ENCODE results near the gene TBC1D8. TPM values are rescaled to one million over a fixed set of nuclear protein-coding genes. Genes with fewer than 3 reads are reported as not detected.

Gene TBC1D8
- total and polyA plus RNA-seq, 2 of the 13 experiments (the other 11 are each of a cell fraction or from before 2014, with no cell fraction given), result 45.1 to 95.4 TPM

DNA sequence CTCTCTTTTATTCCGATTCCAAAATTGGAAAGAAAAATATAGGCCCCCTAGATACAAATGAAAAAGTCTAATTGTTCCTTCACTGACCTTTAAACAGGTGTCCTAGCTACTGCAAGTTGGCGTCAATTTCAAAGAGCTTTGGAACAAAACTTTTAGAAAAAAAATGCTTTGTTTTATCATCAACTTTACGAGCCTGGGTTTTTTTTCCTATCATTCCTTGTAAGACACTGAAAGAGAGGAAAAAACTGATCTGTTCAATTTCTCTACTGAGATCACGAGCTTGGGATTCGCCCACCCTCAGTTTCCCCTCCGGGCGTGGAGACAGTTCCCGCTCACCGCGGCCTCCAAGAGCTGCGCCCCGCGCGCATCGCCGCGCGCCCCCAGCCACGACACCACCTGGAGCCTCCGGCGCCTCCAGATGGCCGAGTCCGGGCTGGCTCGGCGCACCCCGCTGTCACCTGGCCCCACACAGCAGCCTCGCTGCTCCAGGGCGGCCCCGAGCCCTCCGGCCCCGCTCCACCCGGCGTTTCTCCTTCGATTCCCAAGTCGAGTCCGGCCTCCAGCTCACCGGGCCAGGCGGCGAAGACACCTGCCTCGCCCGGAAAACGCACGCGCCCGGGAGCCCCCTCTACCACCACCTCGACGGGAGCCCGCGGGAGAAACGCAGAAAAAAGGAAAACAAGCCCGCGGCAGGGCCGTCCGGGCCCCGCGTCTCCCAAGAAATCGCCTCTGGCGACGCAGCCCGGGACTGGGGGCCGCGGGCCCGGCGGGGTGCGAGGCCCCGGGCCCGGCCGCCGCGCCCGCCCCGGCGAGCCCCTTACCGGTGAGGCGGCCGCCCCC, 656 bp downstream of the TBC1D8 start (continued):
- TF ChIP-seq, protein P1, sequence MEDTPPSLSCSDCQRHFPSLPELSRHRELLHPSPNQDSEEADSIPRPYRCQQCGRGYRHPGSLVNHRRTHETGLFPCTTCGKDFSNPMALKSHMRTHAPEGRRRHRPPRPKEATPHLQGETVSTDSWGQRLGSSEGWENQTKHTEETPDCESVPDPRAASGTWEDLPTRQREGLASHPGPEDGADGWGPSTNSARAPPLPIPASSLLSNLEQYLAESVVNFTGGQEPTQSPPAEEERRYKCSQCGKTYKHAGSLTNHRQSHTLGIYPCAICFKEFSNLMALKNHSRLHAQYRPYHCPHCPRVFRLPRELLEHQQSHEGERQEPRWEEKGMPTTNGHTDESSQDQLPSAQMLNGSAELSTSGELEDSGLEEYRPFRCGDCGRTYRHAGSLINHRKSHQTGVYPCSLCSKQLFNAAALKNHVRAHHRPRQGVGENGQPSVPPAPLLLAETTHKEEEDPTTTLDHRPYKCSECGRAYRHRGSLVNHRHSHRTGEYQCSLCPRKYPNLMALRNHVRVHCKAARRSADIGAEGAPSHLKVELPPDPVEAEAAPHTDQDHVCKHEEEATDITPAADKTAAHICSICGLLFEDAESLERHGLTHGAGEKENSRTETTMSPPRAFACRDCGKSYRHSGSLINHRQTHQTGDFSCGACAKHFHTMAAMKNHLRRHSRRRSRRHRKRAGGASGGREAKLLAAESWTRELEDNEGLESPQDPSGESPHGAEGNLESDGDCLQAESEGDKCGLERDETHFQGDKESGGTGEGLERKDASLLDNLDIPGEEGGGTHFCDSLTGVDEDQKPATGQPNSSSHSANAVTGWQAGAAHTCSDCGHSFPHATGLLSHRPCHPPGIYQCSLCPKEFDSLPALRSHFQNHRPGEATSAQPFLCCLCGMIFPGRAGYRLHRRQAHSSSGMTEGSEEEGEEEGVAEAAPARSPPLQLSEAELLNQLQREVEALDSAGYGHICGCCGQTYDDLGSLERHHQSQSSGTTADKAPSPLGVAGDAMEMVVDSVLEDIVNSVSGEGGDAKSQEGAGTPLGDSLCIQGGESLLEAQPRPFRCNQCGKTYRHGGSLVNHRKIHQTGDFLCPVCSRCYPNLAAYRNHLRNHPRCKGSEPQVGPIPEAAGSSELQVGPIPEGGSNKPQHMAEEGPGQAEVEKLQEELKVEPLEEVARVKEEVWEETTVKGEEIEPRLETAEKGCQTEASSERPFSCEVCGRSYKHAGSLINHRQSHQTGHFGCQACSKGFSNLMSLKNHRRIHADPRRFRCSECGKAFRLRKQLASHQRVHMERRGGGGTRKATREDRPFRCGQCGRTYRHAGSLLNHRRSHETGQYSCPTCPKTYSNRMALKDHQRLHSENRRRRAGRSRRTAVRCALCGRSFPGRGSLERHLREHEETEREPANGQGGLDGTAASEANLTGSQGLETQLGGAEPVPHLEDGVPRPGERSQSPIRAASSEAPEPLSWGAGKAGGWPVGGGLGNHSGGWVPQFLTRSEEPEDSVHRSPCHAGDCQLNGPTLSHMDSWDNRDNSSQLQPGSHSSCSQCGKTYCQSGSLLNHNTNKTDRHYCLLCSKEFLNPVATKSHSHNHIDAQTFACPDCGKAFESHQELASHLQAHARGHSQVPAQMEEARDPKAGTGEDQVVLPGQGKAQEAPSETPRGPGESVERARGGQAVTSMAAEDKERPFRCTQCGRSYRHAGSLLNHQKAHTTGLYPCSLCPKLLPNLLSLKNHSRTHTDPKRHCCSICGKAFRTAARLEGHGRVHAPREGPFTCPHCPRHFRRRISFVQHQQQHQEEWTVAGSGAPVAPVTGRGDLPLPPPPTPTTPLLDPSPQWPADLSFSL (CRISPR knock-in tag; IDR thresholded peaks at IDR 0.05), result no peak
- peak; percentile 65; the same call in 1 of the 2 replicates for TF ChIP-seq ZNF225 (CRISPR knock-in tag; IDR thresholded peaks at IDR 0.05)
- TF ChIP-seq, protein P2, sequence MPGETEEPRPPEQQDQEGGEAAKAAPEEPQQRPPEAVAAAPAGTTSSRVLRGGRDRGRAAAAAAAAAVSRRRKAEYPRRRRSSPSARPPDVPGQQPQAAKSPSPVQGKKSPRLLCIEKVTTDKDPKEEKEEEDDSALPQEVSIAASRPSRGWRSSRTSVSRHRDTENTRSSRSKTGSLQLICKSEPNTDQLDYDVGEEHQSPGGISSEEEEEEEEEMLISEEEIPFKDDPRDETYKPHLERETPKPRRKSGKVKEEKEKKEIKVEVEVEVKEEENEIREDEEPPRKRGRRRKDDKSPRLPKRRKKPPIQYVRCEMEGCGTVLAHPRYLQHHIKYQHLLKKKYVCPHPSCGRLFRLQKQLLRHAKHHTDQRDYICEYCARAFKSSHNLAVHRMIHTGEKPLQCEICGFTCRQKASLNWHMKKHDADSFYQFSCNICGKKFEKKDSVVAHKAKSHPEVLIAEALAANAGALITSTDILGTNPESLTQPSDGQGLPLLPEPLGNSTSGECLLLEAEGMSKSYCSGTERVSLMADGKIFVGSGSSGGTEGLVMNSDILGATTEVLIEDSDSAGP (CRISPR knock-in tag; IDR thresholded peaks at IDR 0.05; ENCODE audit: borderline replicate concordance), result 0 out of 2 replicates have a peak, but pooled peaks have one; percentile 42
- peak; percentile 62 for TF ChIP-seq RAD21 (CRISPR knock-in tag; IDR thresholded peaks at IDR 0.05)
- TF ChIP-seq MEF2D (CRISPR knock-in tag; IDR thresholded peaks at IDR 0.05), result no peak
- TF ChIP-seq, protein P3, sequence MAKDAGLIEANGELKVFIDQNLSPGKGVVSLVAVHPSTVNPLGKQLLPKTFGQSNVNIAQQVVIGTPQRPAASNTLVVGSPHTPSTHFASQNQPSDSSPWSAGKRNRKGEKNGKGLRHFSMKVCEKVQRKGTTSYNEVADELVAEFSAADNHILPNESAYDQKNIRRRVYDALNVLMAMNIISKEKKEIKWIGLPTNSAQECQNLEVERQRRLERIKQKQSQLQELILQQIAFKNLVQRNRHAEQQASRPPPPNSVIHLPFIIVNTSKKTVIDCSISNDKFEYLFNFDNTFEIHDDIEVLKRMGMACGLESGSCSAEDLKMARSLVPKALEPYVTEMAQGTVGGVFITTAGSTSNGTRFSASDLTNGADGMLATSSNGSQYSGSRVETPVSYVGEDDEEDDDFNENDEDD (CRISPR knock-in tag; IDR thresholded peaks at IDR 0.05; ENCODE audit: borderline replicate concordance), result peak; percentile 36; the same call in 1 of the 2 replicates
- TF ChIP-seq MTA1 (CRISPR knock-in tag; IDR thresholded peaks at IDR 0.05; ENCODE audit: borderline replicate concordance), result peak; percentile 68; the same call in 1 of the 2 replicates
- peak; percentile 50; the same call in 1 of the 2 replicates for TF ChIP-seq ELF4 (CRISPR knock-in tag; IDR thresholded peaks at IDR 0.05; ENCODE audit: borderline replicate concordance)
- 0 out of 2 replicates have a peak, but pooled peaks have one; percentile 59 for TF ChIP-seq ZNF891 (CRISPR knock-in tag; IDR thresholded peaks at IDR 0.05)
- TF ChIP-seq MXD1 (CRISPR knock-in tag; IDR thresholded peaks at IDR 0.05), result peak; percentile 63; the same call in 1 of the 2 replicates
- TF ChIP-seq CBFB (CRISPR knock-in tag; IDR thresholded peaks at IDR 0.05), result peak; percentile 55; the same call in 1 of the 2 replicates
- 0 out of 2 replicates have a peak, but pooled peaks have one; percentile 16 for TF ChIP-seq NCOR1 (IDR thresholded peaks at IDR 0.05; ENCODE audit: borderline replicate concordance, low read length)
- TF ChIP-seq ZFY (CRISPR knock-in tag; IDR thresholded peaks at IDR 0.05), result peak; percentile 21
- TF ChIP-seq, protein P4, sequence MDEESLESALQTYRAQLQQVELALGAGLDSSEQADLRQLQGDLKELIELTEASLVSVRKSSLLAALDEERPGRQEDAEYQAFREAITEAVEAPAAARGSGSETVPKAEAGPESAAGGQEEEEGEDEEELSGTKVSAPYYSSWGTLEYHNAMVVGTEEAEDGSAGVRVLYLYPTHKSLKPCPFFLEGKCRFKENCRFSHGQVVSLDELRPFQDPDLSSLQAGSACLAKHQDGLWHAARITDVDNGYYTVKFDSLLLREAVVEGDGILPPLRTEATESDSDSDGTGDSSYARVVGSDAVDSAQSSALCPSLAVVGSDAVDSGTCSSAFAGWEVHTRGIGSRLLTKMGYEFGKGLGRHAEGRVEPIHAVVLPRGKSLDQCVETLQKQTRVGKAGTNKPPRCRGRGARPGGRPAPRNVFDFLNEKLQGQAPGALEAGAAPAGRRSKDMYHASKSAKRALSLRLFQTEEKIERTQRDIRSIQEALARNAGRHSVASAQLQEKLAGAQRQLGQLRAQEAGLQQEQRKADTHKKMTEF (CRISPR knock-in tag; IDR thresholded peaks at IDR 0.05), result peak; percentile 21; the same call in 1 of the 2 replicates
- peak; percentile 65; the same call in 1 of the 2 replicates for TF ChIP-seq ZNF749 (CRISPR knock-in tag; IDR thresholded peaks at IDR 0.05; ENCODE audit: borderline replicate concordance)
- peak; percentile 62; the same call in 1 of the 2 replicates for TF ChIP-seq SAP130 (CRISPR knock-in tag; IDR thresholded peaks at IDR 0.05; ENCODE audit: low read depth)
- no peak; the same call in 1 of the 2 replicates for TF ChIP-seq ZNF264 (CRISPR knock-in tag; IDR thresholded peaks at IDR 0.05)

Data from HepG2 (cell line).